Measurements from ENCODE around the gene ZNF774. TPM values are rescaled to one million over a fixed set of nuclear protein-coding genes. Genes with fewer than 3 reads are reported as not detected.

The ZNF774 gene
- total RNA-seq, 1 experiment from 2014 or later = 4.0 TPM

DNA sequence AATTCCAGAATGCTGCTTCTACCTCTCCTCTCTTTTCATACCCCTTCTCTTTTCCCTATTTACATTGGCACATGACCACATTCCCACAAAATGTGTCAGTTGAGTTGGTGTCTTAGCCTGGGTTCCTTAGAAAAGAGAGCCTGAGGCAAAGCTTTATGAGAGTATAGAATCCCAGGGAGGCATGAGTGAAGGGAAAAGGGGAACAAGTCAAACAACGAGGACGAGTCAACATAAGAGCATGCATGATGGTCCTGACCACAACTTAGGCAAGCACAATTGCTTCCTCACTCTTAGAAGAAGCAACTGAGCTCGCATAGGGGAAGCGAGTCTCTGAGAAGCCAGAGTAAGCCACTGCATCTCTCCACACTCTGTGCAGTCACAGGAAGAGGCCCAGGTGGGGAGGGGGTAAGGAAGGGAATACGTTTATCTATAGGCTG, 15.4 kb upstream of the ZNF774 start:
- no TSS peak for BruUV-seq (replicated peaks)
- H3K4me1 ChIP-seq (ENCODE audit: control insufficient read depth in 1 of 2, insufficient read depth in 2 of 2, low read length in 2 of 2) = peaks cover 3 to 14% of the 10 kb centered on the region in 2 experiments; a peak in 3 of 4 replicates
- no peak overlapping the region for H3K4me2 ChIP-seq (ENCODE audit: low read length)
- H3K9me2 ChIP-seq (ENCODE audit: insufficient read depth) = no peaks in the 10 kb centered on the region
- no peak overlapping the region for H3K9ac ChIP-seq (ENCODE audit: low read length)
- ATAC-seq (no peak), DNase-seq (ENCODE audit: low read depth, low spot score) (no peak)
- POLR2A ChIA-PET = no interaction called here
- H3K9me3 ChIP-seq (ENCODE audit: control insufficient read depth in 1 of 2, insufficient read depth in 1 of 2, low read depth in 1 of 2, low read length in 2 of 2) = no peaks in the 10 kb centered on the region
- H3K79me2 ChIP-seq (ENCODE audit: insufficient read depth, low read length) = no peaks in the 10 kb centered on the region
- CTCF ChIA-PET = interaction anchor here (1.0 to 1.1 kb wide), 2 partner anchors 16 to 24 kb away, joined by 3 read pairs; no protein-coding TSS in a partner anchor
- no peaks in the 10 kb centered on the region for H4K20me1 ChIP-seq (ENCODE audit: insufficient read depth)
- H2AFZ ChIP-seq (ENCODE audit: low read depth, low read length, poor library complexity, severe bottlenecking) = no peak overlapping the region
- TF ChIP-seq ELF1 (IDR thresholded peaks at IDR 0.05; ENCODE audit: borderline replicate concordance, low read depth) = no peak
- no peak for TF ChIP-seq EGR1 (IDR thresholded peaks at IDR 0.05; ENCODE audit: low read depth)
- no peak for TF ChIP-seq POLR2AphosphoS5 (IDR thresholded peaks at IDR 0.05; ENCODE audit: low read depth, low read length)
- TF ChIP-seq, protein P1, sequence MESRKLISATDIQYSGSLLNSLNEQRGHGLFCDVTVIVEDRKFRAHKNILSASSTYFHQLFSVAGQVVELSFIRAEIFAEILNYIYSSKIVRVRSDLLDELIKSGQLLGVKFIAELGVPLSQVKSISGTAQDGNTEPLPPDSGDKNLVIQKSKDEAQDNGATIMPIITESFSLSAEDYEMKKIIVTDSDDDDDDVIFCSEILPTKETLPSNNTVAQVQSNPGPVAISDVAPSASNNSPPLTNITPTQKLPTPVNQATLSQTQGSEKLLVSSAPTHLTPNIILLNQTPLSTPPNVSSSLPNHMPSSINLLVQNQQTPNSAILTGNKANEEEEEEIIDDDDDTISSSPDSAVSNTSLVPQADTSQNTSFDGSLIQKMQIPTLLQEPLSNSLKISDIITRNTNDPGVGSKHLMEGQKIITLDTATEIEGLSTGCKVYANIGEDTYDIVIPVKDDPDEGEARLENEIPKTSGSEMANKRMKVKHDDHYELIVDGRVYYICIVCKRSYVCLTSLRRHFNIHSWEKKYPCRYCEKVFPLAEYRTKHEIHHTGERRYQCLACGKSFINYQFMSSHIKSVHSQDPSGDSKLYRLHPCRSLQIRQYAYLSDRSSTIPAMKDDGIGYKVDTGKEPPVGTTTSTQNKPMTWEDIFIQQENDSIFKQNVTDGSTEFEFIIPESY (IDR thresholded peaks at IDR 0.05; ENCODE audit: extremely low read depth, insufficient replicate concordance, low read length) = no peak
- no peak for TF ChIP-seq FOSL1 (IDR thresholded peaks at IDR 0.05; ENCODE audit: low read depth)
- no peak for TF ChIP-seq YY1 (IDR thresholded peaks at IDR 0.05; ENCODE audit: extremely low read depth, insufficient replicate concordance, low read depth, low read length)
- TF ChIP-seq SIN3A (IDR thresholded peaks at IDR 0.05; ENCODE audit: low read depth) = no peak
- TF ChIP-seq, protein P2, sequence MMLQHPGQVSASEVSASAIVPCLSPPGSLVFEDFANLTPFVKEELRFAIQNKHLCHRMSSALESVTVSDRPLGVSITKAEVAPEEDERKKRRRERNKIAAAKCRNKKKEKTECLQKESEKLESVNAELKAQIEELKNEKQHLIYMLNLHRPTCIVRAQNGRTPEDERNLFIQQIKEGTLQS (IDR thresholded peaks at IDR 0.05) = no peak
- no peak for TF ChIP-seq SRF (IDR thresholded peaks at IDR 0.05; ENCODE audit: low read depth)
- TF ChIP-seq EZH2 (IDR thresholded peaks at IDR 0.05) = no peak
- no peak for TF ChIP-seq ZNF274 (IDR thresholded peaks at IDR 0.05; ENCODE audit: low read depth, low read length)
- TF ChIP-seq, protein P3, sequence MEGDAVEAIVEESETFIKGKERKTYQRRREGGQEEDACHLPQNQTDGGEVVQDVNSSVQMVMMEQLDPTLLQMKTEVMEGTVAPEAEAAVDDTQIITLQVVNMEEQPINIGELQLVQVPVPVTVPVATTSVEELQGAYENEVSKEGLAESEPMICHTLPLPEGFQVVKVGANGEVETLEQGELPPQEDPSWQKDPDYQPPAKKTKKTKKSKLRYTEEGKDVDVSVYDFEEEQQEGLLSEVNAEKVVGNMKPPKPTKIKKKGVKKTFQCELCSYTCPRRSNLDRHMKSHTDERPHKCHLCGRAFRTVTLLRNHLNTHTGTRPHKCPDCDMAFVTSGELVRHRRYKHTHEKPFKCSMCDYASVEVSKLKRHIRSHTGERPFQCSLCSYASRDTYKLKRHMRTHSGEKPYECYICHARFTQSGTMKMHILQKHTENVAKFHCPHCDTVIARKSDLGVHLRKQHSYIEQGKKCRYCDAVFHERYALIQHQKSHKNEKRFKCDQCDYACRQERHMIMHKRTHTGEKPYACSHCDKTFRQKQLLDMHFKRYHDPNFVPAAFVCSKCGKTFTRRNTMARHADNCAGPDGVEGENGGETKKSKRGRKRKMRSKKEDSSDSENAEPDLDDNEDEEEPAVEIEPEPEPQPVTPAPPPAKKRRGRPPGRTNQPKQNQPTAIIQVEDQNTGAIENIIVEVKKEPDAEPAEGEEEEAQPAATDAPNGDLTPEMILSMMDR (IDR thresholded peaks at IDR 0.05 in 2 of 3, conservative IDR thresholded peaks at IDR 0.05 in 1 of 3; ENCODE audit: borderline replicate concordance in 1 of 3, insufficient read depth in 1 of 3, low read depth in 2 of 3, low read length in 2 of 3) = no peak
- no peak for TF ChIP-seq RAD21 (IDR thresholded peaks at IDR 0.05; ENCODE audit: low read depth)
- TF ChIP-seq TCF7L2 (IDR thresholded peaks at IDR 0.05; ENCODE audit: borderline replicate concordance, extremely low read depth, insufficient read depth, insufficient read length) = no peak
- TF ChIP-seq POLR2A (IDR thresholded peaks at IDR 0.05; ENCODE audit: borderline replicate concordance, extremely low read depth, insufficient read depth, insufficient read length) = no peak
- no peak for TF ChIP-seq CBX3 (IDR thresholded peaks at IDR 0.05; ENCODE audit: low read depth)
- no peak for TF ChIP-seq ZFX (IDR thresholded peaks at IDR 0.05)
- no peaks in the 10 kb centered on the region for H3K36me3 ChIP-seq (ENCODE audit: control insufficient read depth in 1 of 2, insufficient read depth in 2 of 2, low read length in 2 of 2)
- RAD21 ChIA-PET (ENCODE audit: low non-redundant PET in 1 of 2, low total read pairs in 2 of 2, uncharacterized antibody in 2 of 2, unreplicated experiment in 2 of 2) = no interaction called here
- H3K4me3 ChIP-seq (replicated peaks in 1 of 2; ENCODE audit: low read depth in 1 of 2, low read length in 2 of 2) = no peak overlapping the region
- no peak overlapping the region for H3K27ac ChIP-seq (ENCODE audit: low read depth, low read length)
- H3K27me3 ChIP-seq (ENCODE audit: insufficient read depth, low read length) = no peaks in the 10 kb centered on the region
- intact Hi-C loops (cut with micrococcal nuclease) = no loop called here
